DOHH2 (cell line): ENCODE measurements around the gene PRCP.

Experiments used
- H3F3A ChIP-seq: fragments of 200-600 bp; sonication (generic), shearing (Covaris generic); 2 replicates; pipeline ENCODE4 v1.6.0; 2016; ENCODE audit warnings: antibody characterized with exemption, mild to moderate bottlenecking; ENCODE audit not compliant: control insufficient read depth, insufficient read depth
- H3K27ac ChIP-seq: fragments of 200-600 bp; sonication (generic); 2 replicates; pipeline ENCODE4 v1.5.1; 2014; ENCODE audit warnings: low read depth, mild to moderate bottlenecking, low read length, moderate library complexity
- H3K27me3 ChIP-seq: fragments of 200-600 bp; sonication (generic); 2 replicates; pipeline ENCODE4 v1.6.1; 2014; ENCODE audit warnings: mild to moderate bottlenecking, low read length, mixed read lengths; ENCODE audit not compliant: control insufficient read depth
- H3K36me3 ChIP-seq: fragments of 200-600 bp; sonication (generic); 2 replicates; pipeline ENCODE4 v1.6.1; 2014; ENCODE audit warnings: mild to moderate bottlenecking, low read length, moderate library complexity, mixed read lengths; ENCODE audit not compliant: control insufficient read depth
- H3K4me1 ChIP-seq: fragments of 200-600 bp; sonication (generic); 2 replicates; pipeline ENCODE4 v1.6.1; 2014; ENCODE audit warnings: mild to moderate bottlenecking, low read length, mixed read lengths; ENCODE audit not compliant: control insufficient read depth
- H3K4me2 ChIP-seq: fragments of 200-600 bp; sonication (generic); 2 replicates; pipeline ENCODE4 v1.6.0; 2014; ENCODE audit warnings: mild to moderate bottlenecking, low read length, moderate library complexity
- H3K4me3 ChIP-seq: fragments of 200-600 bp; sonication (generic); 2 replicates; pipeline ENCODE4 v1.5.1; 2014; ENCODE audit warnings: mild to moderate bottlenecking, low read length, mixed read lengths
- H3K79me2 ChIP-seq: fragments of 200-600 bp; sonication (generic); 2 replicates; pipeline ENCODE4 v1.6.1; 2014; ENCODE audit warnings: mild to moderate bottlenecking, low read length, mixed read lengths; ENCODE audit not compliant: control insufficient read depth
- H3K9me2 ChIP-seq: fragments of 200-600 bp; sonication (generic); replicated peaks from 2 replicates; pipeline ENCODE4 v1.6.1; 2014; ENCODE audit warnings: mild to moderate bottlenecking, low read length, mixed read lengths; ENCODE audit not compliant: control insufficient read depth
- H3K9me3 ChIP-seq: fragments of 200-600 bp; sonication (generic); 2 replicates; pipeline ENCODE4 v1.6.1; 2014; ENCODE audit warnings: antibody characterized with exemption, low read length, mixed read lengths; ENCODE audit not compliant: control insufficient read depth, insufficient read depth
- H4K20me1 ChIP-seq: fragments of 200-600 bp; sonication (generic); 2 replicates; pipeline ENCODE4 v1.6.0; 2014; ENCODE audit warnings: low read depth, mild to moderate bottlenecking, antibody characterized with exemption, low read length, moderate library complexity; ENCODE audit not compliant: control insufficient read depth, insufficient read depth
- EZH2phosphoT487 ChIP-seq: fragments of 200-600 bp; sonication (generic); IDR thresholded peaks from 2 replicates; pipeline ENCODE4 v1.6.1; 2017; ENCODE audit warnings: borderline replicate concordance, mild to moderate bottlenecking, antibody characterized with exemption, low read length, moderate library complexity, mixed read lengths
- TF ChIP-seq, protein P1 (sequence below): fragments of 200-600 bp; sonication (generic); IDR thresholded peaks from one replicate; pipeline ENCODE4 v1.5.1; 2014; ENCODE audit warnings: antibody characterized with exemption, mild to moderate bottlenecking, low read depth, low read length; ENCODE audit not compliant: poor library complexity, severe bottlenecking

PRCP gene

DNA sequence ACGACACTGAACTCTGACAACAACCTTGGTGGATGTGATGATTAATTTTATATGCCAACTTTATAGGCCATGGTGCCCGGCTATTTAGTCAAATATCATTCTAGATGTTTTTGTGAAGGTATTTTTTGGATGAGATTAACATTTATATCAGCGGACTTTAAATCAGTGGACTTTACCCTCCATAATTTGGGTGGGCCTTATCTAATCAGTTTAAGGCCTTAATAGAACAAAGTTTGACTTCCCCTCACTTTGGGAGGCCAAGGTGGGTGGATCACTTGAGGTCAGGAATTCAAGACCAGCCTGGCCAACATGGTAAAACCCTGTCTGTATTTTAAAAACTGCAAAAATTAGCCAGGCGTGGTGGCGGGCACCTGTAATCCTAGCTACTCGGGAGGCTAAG lies 4.0 kb downstream of the PRCP start:
- no peaks in the 10 kb centered on the region for H3K27me3 ChIP-seq
- TF ChIP-seq, protein P1, sequence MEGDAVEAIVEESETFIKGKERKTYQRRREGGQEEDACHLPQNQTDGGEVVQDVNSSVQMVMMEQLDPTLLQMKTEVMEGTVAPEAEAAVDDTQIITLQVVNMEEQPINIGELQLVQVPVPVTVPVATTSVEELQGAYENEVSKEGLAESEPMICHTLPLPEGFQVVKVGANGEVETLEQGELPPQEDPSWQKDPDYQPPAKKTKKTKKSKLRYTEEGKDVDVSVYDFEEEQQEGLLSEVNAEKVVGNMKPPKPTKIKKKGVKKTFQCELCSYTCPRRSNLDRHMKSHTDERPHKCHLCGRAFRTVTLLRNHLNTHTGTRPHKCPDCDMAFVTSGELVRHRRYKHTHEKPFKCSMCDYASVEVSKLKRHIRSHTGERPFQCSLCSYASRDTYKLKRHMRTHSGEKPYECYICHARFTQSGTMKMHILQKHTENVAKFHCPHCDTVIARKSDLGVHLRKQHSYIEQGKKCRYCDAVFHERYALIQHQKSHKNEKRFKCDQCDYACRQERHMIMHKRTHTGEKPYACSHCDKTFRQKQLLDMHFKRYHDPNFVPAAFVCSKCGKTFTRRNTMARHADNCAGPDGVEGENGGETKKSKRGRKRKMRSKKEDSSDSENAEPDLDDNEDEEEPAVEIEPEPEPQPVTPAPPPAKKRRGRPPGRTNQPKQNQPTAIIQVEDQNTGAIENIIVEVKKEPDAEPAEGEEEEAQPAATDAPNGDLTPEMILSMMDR: no peak
- no peak for TF ChIP-seq EZH2phosphoT487
- peaks cover 3% of the 10 kb centered on the region; the same call in 1 of the 2 replicates for H3K9me3 ChIP-seq

GRCh38 chr11:82895437-82896091 lies 4.7 kb downstream of the PRCP start:
- no peaks in the 10 kb centered on the region for H4K20me1 ChIP-seq
- no peaks in the 10 kb centered on the region for H3K27me3 ChIP-seq
- H3K9me2 ChIP-seq: no peaks in the 10 kb centered on the region
- H3F3A ChIP-seq: peaks cover 10% of the 10 kb centered on the region
- peak overlapping the region; percentile 44 for H3K27ac ChIP-seq
- H3K4me2 ChIP-seq: peak overlapping the region; percentile 53
- peaks cover 3% of the 10 kb centered on the region; the same call in 1 of the 2 replicates for H3K9me3 ChIP-seq
- H3K79me2 ChIP-seq: peaks cover 38% of the 10 kb centered on the region
- peak overlapping the region; percentile 51 for H3K4me3 ChIP-seq
- H3K4me1 ChIP-seq: peaks cover 65% of the 10 kb centered on the region
- peaks cover 4% of the 10 kb centered on the region; the same call in 1 of the 2 replicates for H3K36me3 ChIP-seq
- TF ChIP-seq EZH2phosphoT487: no peak
- TF ChIP-seq, protein P1: no peak

More for the DNA sequence above, 4.0 kb downstream of the PRCP start:
- no peaks in the 10 kb centered on the region for H4K20me1 ChIP-seq
- H3K4me3 ChIP-seq: peak overlapping the region; percentile 51
- peaks cover 40% of the 10 kb centered on the region for H3K79me2 ChIP-seq
- H3K27ac ChIP-seq: peak overlapping the region; percentile 44
- peaks cover 62% of the 10 kb centered on the region for H3K4me1 ChIP-seq
- H3K36me3 ChIP-seq: peaks cover 4% of the 10 kb centered on the region; the same call in 1 of the 2 replicates
- H3K9me2 ChIP-seq: no peaks in the 10 kb centered on the region
- peaks cover 10% of the 10 kb centered on the region for H3F3A ChIP-seq
- peak overlapping the region; percentile 53 for H3K4me2 ChIP-seq

DNA sequence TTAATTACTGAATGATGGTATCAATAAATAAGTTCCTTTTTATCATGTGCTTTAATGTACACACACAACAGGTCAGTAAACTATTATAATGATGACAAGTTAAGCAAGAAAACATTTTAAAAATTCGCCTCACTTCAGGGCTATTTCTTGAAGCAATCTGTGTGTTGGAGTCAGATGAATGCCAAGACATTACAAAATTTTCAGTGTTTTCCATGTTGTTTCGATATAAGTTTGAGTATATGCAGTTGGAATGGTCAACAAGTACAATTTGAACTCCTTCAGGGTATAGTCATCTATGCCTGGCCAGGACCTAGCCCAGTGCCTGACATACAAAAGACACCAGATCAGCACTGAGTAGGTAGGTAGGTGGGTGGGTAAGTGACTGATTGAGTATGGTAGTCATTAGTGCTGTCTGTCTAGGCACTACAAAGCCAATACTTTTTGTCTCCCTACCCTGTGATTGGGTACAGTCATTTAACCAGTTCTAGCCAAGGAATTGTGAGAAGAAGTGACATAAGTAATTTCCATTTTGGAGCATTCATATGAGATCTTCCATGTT lies 7.5 kb downstream of the PRCP start:
- H3K4me1 ChIP-seq: peaks cover 64% of the 10 kb centered on the region

GRCh38 chr11:82890936-82891335 lies 9.3 kb downstream of the PRCP start:
- H3K27ac ChIP-seq: no peak overlapping the region
- TF ChIP-seq, protein P1: no peak
- no peak for TF ChIP-seq EZH2phosphoT487
- H3K4me2 ChIP-seq: no peak overlapping the region
- H3K27me3 ChIP-seq: no peaks in the 10 kb centered on the region
- H3K79me2 ChIP-seq: peaks cover 9% of the 10 kb centered on the region
- H3K36me3 ChIP-seq: peaks cover under 1% of the 10 kb centered on the region; the same call in 1 of the 2 replicates
- H4K20me1 ChIP-seq: no peaks in the 10 kb centered on the region
- no peak overlapping the region for H3K4me3 ChIP-seq
- peaks cover 7% of the 10 kb centered on the region; the same call in 1 of the 2 replicates for H3F3A ChIP-seq
- H3K9me2 ChIP-seq: no peaks in the 10 kb centered on the region
- H3K4me1 ChIP-seq: peaks cover 48% of the 10 kb centered on the region
- H3K9me3 ChIP-seq: peaks cover 1% of the 10 kb centered on the region; the same call in 1 of the 2 replicates

More for the DNA sequence above, 7.5 kb downstream of the PRCP start:
- Histone ChIP-seq H3K27me3 (no peaks in the 10 kb centered on the region), H3K79me2 (peaks cover 21% of the 10 kb centered on the region), H4K20me1 (no peaks in the 10 kb centered on the region), H3K4me2 (no peak overlapping the region), H3K4me3 (no peak overlapping the region), H3F3A (peaks cover 11% of the 10 kb centered on the region), H3K36me3 (peaks cover 4% of the 10 kb centered on the region; the same call in 1 of the 2 replicates), H3K9me3 (peaks cover 3% of the 10 kb centered on the region; the same call in 1 of the 2 replicates), H3K9me2 (no peaks in the 10 kb centered on the region), H3K27ac (no peak overlapping the region)
- TF ChIP-seq EZH2phosphoT487: no peak
